ENCODE data around the gene GREB1. TPM values are rescaled to one million over a fixed set of nuclear protein-coding genes. Genes with fewer than 3 reads are reported as not detected.

Gene GREB1
- total and polyA plus RNA-seq, 2 donors: 0.24 to 0.43 TPM

DNA sequence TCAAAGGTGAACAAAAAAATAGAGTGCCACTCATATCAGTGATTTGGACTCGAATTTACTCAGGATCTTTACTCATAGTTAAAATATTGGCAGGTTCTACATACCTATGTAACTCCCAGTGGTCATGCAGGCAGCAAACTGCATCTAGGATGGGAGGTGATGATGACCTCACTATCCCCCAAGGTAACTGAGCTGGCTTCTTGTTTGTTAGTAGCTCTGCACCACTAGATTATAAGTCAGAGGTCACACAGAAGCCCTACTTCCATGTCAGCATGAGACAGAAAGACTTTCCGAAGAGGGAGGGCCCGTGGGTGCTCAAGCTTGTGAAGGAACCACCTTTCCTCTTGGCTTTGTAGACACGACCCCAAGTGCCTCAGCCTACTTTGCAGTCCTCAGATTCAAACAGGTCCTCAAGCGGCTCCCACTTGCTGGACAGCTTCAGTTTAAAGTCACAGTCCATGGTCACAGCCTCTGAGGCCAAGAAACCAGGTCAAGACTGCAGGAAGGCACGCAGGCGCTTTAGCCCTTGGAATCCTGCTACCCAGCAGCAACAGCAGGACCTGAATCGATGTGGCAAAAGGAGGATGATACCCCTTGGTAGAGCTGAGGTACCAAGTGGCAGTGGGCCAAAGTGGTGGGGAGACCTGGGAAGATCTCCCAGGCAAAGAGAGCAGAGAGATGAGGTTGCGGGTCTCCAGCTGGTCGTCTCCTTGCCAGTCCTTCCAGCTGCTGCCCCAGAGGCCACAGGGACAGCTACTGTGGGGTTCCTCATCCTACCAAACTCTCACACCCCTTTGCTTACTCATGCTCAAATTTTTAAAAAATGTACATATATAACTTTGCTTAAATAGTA lies 131.9 kb downstream of the GREB1 start:
- 80% methylated on average over 10 of the region's 10 CpGs for WGBS
- Histone ChIP-seq H3K9me3 (ENCODE audit: control insufficient read depth in 2 of 2, insufficient read depth in 1 of 2, low read length in 1 of 2) (peaks cover 0 to 9% of the 10 kb centered on the region in 2 donors), H3K4me3 (ENCODE audit: low read length in 2 of 2) (no peak overlapping the region), H3K36me3 (ENCODE audit: control insufficient read depth in 2 of 2, insufficient read depth in 2 of 2, low read length in 1 of 2) (no peaks in the 10 kb centered on the region), H3K27me3 (ENCODE audit: control insufficient read depth in 2 of 2, insufficient read depth in 1 of 2, low read length in 1 of 2) (peaks cover 10 to 26% of the 10 kb centered on the region in 2 donors), H3K4me1 (ENCODE audit: control insufficient read depth in 2 of 2, insufficient read depth in 2 of 2, low read length in 2 of 2) (no peaks in the 10 kb centered on the region), H3K27ac (ENCODE audit: low read depth in 1 of 2, low read length in 1 of 2) (no peak overlapping the region)
- DNase-seq (ENCODE audit: low read depth in 6 of 9, low spot score in 9 of 9): no peak

DNA sequence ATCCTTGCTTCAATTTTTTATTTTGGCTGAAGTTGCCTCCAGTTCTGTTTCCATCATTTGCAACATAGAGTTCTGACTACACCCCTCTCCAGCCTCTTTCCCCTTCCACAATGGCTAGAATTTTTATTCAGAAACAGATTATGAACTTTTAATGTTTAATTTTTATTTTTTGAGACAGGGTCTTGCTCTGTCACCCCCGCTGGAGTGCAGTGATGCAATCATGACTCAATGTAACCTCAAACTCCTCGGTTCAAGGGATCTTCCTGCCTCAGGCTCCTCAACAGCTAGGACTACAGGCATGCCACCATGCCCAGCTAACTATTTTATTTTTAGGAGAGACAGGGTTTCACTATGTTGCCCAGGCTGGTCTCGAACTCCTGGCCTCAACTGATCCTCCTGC lies 133.3 kb downstream of the GREB1 start:
- WGBS: 88% methylated on average over 3 of the region's 3 CpGs
- no peaks in the 10 kb centered on the region for H3K36me3 ChIP-seq (ENCODE audit: control insufficient read depth in 2 of 2, insufficient read depth in 2 of 2, low read length in 1 of 2)

DNA sequence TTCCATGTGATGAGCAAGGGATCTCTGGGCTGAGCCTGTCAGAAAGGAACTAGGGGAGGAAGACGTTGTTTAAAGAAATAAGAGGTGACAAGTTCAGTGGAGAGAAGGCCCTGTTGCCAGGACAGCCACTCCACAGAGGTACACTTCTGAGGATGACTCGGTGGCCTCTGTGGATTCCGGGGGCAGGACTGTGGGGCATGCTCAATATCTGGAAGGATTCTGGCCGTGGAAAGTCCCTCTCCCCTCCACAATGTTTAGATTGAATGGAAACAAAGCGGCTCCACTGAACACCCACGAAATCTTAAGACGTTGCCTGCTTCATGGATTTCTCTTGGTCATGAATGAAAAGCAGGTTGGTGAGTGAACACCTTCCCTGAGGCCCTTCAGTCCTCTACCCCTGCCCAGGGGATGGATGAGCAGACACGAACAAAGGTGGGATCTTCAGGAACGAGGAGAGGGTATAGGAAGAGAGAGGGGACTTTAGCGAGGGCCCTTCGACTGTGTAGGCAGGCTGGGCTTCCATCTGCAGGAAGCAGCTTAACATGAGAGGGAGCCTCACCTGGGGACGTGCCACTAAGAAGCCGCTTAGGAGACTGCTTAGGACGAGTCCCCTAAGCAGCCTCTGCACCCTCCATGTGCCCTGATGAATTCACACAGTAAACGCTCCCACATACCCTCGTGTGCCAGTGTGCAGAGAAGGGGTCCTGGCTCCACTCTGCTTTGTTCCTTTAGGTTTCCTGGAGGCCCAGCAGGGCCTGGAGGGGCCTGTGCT lies 134.2 kb downstream of the GREB1 start:
- Histone ChIP-seq H3K27ac (ENCODE audit: low read depth in 1 of 2, low read length in 1 of 2) (no peak overlapping the region), H3K27me3 (ENCODE audit: control insufficient read depth in 2 of 2, insufficient read depth in 1 of 2, low read length in 1 of 2) (peaks cover 10 to 27% of the 10 kb centered on the region in 2 donors), H3K4me3 (ENCODE audit: low read length in 2 of 2) (no peak overlapping the region), H3K4me1 (ENCODE audit: control insufficient read depth in 2 of 2, insufficient read depth in 2 of 2, low read length in 2 of 2) (no peaks in the 10 kb centered on the region), H3K9me3 (ENCODE audit: control insufficient read depth in 2 of 2, insufficient read depth in 1 of 2, low read length in 1 of 2) (peaks cover 0 to 2% of the 10 kb centered on the region in 2 donors), H3K36me3 (ENCODE audit: control insufficient read depth in 2 of 2, insufficient read depth in 2 of 2, low read length in 1 of 2) (no peaks in the 10 kb centered on the region)
- DNase-seq (ENCODE audit: low read depth in 6 of 9, low spot score in 9 of 9): no peak
- WGBS: 83% methylated on average over 16 of the region's 16 CpGs

More for the DNA sequence above, 133.3 kb downstream of the GREB1 start:
- Histone ChIP-seq H3K4me1 (ENCODE audit: control insufficient read depth in 2 of 2, insufficient read depth in 2 of 2, low read length in 2 of 2) (no peaks in the 10 kb centered on the region), H3K4me3 (ENCODE audit: low read length in 2 of 2) (no peak overlapping the region), H3K27ac (ENCODE audit: low read depth in 1 of 2, low read length in 1 of 2) (no peak overlapping the region), H3K27me3 (ENCODE audit: control insufficient read depth in 2 of 2, insufficient read depth in 1 of 2, low read length in 1 of 2) (peaks cover 10 to 27% of the 10 kb centered on the region in 2 donors), H3K9me3 (ENCODE audit: control insufficient read depth in 2 of 2, insufficient read depth in 1 of 2, low read length in 1 of 2) (peaks cover 0 to 3% of the 10 kb centered on the region in 2 donors)
- no peak for DNase-seq (ENCODE audit: low read depth in 6 of 9, low spot score in 9 of 9)

DNA sequence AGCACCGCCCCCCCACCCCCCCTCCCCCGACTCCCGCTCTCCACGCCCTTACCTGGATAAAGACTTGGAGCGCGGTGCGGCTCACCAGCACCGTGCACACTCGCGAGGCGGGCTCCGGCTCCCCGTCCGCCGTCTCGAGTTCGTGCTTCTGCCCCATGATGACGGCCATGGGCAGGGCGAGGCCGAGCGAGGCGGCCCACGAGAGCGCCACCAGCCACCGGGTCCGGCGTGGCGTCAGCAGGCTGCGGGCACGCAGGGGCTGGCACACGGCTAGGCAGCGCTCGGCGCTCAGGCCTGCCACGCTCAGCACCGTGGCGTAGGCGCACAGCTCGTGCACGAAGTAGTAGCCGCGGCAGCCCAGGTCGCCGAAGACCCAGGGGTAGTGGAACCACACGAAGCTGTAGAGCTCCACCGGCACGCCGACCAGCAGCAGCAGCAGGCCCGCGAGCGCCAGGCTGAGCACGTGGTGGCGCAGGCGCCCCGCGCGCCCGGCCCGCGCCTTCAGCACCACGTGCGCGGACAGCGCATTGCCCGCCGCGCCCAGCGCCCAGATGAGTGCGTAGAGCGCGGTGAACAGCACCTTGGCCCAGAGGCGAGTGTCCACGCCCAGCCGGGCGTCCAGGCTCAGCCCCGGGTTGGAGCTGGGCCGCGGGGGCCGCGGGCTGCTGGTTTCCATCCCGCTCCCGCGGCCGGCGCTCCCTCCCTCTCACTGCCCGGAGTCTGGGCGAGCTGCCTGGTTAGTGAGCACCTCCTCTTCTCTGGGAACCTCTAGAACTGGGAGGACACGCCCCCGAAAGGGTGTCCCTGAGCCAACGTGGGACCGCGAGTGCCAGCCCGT lies 135.8 kb downstream of the GREB1 start, which contains the start of gene NTSR2:
Gene NTSR2 (minus strand): TSS at position 742 of the 838 bp plus-strand sequence. CDS start 66 bp downstream, at position 676.
- Histone ChIP-seq H3K4me3 (ENCODE audit: low read length in 2 of 2) (no peak within 1 kb of the TSS), H3K27ac (ENCODE audit: low read depth in 1 of 2, low read length in 1 of 2) (no peak within 1 kb of the TSS), H3K9me3 (ENCODE audit: control insufficient read depth in 2 of 2, insufficient read depth in 1 of 2, low read length in 1 of 2) (no peaks in the 10 kb centered on the region), H3K36me3 (ENCODE audit: control insufficient read depth in 2 of 2, insufficient read depth in 2 of 2, low read length in 1 of 2) (no peaks in the 10 kb centered on the region), H3K4me1 (ENCODE audit: control insufficient read depth in 2 of 2, insufficient read depth in 2 of 2, low read length in 2 of 2) (no peaks in the 10 kb centered on the region), H3K27me3 (ENCODE audit: control insufficient read depth in 2 of 2, insufficient read depth in 1 of 2, low read length in 1 of 2) (peaks cover 10 to 30% of the 10 kb centered on the region in 2 donors)
- 24% methylated on average over 93 of the region's 93 CpGs for WGBS
- DNase-seq (ENCODE audit: low read depth in 6 of 9, low spot score in 9 of 9): peak in 6 of 9 donors; percentile 15 to 63 (median 44)

DNA sequence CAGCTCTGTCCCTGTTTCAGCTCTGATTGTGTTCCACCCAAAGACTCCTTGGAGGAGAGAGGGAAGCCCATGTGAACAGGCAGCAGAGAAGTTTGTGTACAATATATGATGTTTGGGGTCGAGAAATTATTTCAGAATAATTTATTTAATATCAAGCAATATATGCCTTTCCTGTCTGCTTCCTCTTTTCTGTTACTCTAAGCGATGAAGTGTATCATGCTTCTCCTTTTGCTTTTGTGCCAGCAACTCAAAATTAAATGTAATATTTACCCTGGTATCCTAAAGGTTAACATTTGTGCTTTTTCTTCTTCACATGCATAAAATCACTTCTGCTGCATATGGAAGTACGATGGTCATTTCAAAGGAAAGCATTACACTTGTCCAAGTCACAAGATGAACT lies 138.6 kb downstream of the GREB1 start:
- WGBS: 35% methylated on average over 3 of the region's 3 CpGs
- no peak overlapping the region for H3K27ac ChIP-seq (ENCODE audit: low read depth in 1 of 2, low read length in 1 of 2)
- DNase-seq (ENCODE audit: low read depth in 6 of 9, low spot score in 9 of 9): no peak
- peaks cover 10 to 46% of the 10 kb centered on the region in 2 donors for H3K27me3 ChIP-seq (ENCODE audit: control insufficient read depth in 2 of 2, insufficient read depth in 1 of 2, low read length in 1 of 2)
- no peaks in the 10 kb centered on the region for H3K36me3 ChIP-seq (ENCODE audit: control insufficient read depth in 2 of 2, insufficient read depth in 2 of 2, low read length in 1 of 2)
- no peaks in the 10 kb centered on the region for H3K4me1 ChIP-seq (ENCODE audit: control insufficient read depth in 2 of 2, insufficient read depth in 2 of 2, low read length in 2 of 2)
- no peaks in the 10 kb centered on the region for H3K9me3 ChIP-seq (ENCODE audit: control insufficient read depth in 2 of 2, insufficient read depth in 1 of 2, low read length in 1 of 2)
- H3K4me3 ChIP-seq (ENCODE audit: low read length in 2 of 2): no peak overlapping the region

DNA sequence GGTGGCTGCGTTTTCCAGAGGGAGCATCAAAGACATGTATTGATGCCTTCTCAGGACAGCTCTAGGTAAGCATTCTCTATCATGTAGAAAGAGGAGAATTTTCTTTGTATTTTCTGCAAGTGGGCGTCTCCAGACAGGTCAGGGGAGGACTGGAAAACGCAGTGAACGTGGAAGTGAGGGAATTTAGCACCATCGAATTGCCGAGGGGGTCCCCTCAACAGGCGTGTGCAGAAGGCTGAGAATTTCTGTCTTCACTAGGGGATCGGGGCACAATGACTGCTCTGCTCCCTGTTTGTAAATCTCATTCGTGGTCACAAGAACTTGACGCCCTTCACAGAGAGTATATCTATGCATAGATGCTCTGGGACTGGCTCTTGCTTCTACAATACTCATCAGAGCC lies 141.1 kb downstream of the GREB1 start:
- 84% methylated on average over 10 of the region's 10 CpGs for WGBS
- no peaks in the 10 kb centered on the region for H3K9me3 ChIP-seq (ENCODE audit: control insufficient read depth in 2 of 2, insufficient read depth in 1 of 2, low read length in 1 of 2)
- H3K27ac ChIP-seq (ENCODE audit: low read depth in 1 of 2, low read length in 1 of 2): no peak overlapping the region
- peaks cover 10 to 52% of the 10 kb centered on the region in 2 donors for H3K27me3 ChIP-seq (ENCODE audit: control insufficient read depth in 2 of 2, insufficient read depth in 1 of 2, low read length in 1 of 2)
- no peaks in the 10 kb centered on the region for H3K4me1 ChIP-seq (ENCODE audit: control insufficient read depth in 2 of 2, insufficient read depth in 2 of 2, low read length in 2 of 2)
- no peak overlapping the region for H3K4me3 ChIP-seq (ENCODE audit: low read length in 2 of 2)
- no peak for DNase-seq (ENCODE audit: low read depth in 6 of 9, low spot score in 9 of 9)
- no peaks in the 10 kb centered on the region for H3K36me3 ChIP-seq (ENCODE audit: control insufficient read depth in 2 of 2, insufficient read depth in 2 of 2, low read length in 1 of 2)

DNA sequence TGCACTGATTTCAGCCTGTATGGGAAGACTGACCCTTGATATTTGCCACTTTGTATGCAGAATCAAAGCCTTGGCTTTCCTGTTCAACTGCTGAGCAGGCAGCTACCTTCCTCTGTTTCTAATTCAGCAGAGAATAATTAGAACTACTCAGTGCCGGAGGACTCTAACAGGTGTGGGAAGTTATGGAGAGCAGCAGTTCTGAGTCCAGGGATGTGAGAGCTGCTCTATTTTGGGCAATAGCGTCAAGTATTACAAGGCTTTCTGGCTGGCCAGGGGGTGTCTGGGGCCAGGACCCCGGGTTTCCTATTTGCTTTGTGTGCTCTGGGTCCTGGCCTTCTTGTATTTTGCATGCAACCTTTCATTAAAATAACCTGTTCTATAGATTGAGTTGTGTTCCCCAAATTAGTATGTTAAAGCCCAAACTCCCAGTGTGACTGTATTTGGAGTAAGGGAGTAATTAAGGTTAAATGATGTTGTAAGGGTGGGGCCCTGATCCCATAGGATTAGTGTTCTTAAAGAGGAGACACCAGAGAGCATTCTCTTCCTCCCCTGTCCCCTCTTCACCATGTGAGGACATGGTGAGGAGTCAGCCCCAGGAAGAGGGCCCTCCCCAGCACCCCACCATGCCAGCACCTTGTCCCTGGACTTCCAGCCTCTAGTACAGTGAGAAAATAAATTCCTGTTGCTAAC lies 141.7 kb downstream of the GREB1 start:
- DNase-seq (ENCODE audit: low read depth in 6 of 9, low spot score in 9 of 9): no peak
- Histone ChIP-seq H3K4me3 (ENCODE audit: low read length in 2 of 2) (no peak overlapping the region), H3K27me3 (ENCODE audit: control insufficient read depth in 2 of 2, insufficient read depth in 1 of 2, low read length in 1 of 2) (peaks cover 5 to 46% of the 10 kb centered on the region in 2 donors), H3K9me3 (ENCODE audit: control insufficient read depth in 2 of 2, insufficient read depth in 1 of 2, low read length in 1 of 2) (no peaks in the 10 kb centered on the region), H3K4me1 (ENCODE audit: control insufficient read depth in 2 of 2, insufficient read depth in 2 of 2, low read length in 2 of 2) (no peaks in the 10 kb centered on the region), H3K36me3 (ENCODE audit: control insufficient read depth in 2 of 2, insufficient read depth in 2 of 2, low read length in 1 of 2) (no peaks in the 10 kb centered on the region), H3K27ac (ENCODE audit: low read depth in 1 of 2, low read length in 1 of 2) (no peak overlapping the region)
- WGBS: 88% methylated on average over 3 of the region's 3 CpGs

DNA sequence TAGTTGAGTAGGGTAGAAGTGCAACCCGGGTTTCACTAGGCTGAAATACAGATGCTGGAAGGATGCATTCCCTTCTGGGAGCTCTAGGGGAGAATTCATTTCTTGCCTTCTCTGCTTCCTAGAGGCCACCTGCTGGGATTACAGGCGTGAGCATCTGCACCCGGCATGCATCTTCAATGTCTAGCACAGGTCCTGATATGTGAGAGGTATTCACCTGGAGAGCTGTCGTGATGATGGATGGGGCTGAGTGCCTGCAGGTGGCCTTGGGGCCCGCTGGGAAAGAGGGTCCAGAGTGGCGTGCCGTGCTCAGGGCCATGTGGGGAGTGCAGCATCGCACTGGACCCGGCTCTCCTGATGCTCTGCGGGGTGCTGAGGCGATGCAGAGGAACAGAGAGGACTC lies 142.8 kb downstream of the GREB1 start:
- no peak for DNase-seq (ENCODE audit: low read depth in 6 of 9, low spot score in 9 of 9)
- WGBS: 67% methylated on average over 11 of the region's 11 CpGs
- no peak overlapping the region for H3K4me3 ChIP-seq (ENCODE audit: low read length in 2 of 2)
- H3K27ac ChIP-seq (ENCODE audit: low read depth in 1 of 2, low read length in 1 of 2): no peak overlapping the region
- H3K4me1 ChIP-seq (ENCODE audit: control insufficient read depth in 2 of 2, insufficient read depth in 2 of 2, low read length in 2 of 2): no peaks in the 10 kb centered on the region
- H3K27me3 ChIP-seq (ENCODE audit: control insufficient read depth in 2 of 2, insufficient read depth in 1 of 2, low read length in 1 of 2): peaks cover 4 to 39% of the 10 kb centered on the region in 2 donors
- H3K36me3 ChIP-seq (ENCODE audit: control insufficient read depth in 2 of 2, insufficient read depth in 2 of 2, low read length in 1 of 2): no peaks in the 10 kb centered on the region
- H3K9me3 ChIP-seq (ENCODE audit: control insufficient read depth in 2 of 2, insufficient read depth in 1 of 2, low read length in 1 of 2): no peaks in the 10 kb centered on the region

Measured in thymus (tissue), 11 donors.